ENCODE data around the gene SLC22A31.

Gene SLC22A31

DNA sequence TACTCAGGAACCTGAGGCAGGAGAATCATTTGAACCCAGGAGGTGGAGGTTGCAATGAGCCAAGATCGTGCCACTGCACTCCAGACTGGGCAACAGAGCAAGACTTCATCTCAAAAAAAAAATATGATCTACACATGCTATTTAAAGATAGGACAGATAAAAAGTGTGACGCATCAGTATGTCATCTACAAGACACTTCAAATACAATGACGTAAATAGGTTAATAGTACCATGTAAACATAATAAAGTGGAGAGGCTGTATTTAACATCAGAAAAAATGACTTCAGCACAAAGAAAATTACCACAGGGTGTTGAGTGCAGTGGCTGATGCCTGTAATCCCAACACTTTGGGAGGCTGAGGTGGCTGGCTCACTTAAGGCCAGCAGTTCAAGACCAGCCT is 37.4 kb upstream of the SLC22A31 start:
- Histone ChIP-seq H3K36me3 (ENCODE audit: control insufficient read depth, low read depth, low read length) (peaks cover 13% of the 10 kb centered on the region), H3K27me3 (ENCODE audit: control insufficient read depth, insufficient read depth, low read length) (no peaks in the 10 kb centered on the region), H3K4me3 (ENCODE audit: low read length) (no peak overlapping the region), H3K4me1 (ENCODE audit: control insufficient read depth, low read depth, low read length) (no peaks in the 10 kb centered on the region), H3K9ac (ENCODE audit: low read length) (no peak overlapping the region), H3K27ac (ENCODE audit: low read length) (no peak overlapping the region), H3K9me3 (ENCODE audit: control insufficient read depth, low read depth, low read length) (no peaks in the 10 kb centered on the region)

DNA sequence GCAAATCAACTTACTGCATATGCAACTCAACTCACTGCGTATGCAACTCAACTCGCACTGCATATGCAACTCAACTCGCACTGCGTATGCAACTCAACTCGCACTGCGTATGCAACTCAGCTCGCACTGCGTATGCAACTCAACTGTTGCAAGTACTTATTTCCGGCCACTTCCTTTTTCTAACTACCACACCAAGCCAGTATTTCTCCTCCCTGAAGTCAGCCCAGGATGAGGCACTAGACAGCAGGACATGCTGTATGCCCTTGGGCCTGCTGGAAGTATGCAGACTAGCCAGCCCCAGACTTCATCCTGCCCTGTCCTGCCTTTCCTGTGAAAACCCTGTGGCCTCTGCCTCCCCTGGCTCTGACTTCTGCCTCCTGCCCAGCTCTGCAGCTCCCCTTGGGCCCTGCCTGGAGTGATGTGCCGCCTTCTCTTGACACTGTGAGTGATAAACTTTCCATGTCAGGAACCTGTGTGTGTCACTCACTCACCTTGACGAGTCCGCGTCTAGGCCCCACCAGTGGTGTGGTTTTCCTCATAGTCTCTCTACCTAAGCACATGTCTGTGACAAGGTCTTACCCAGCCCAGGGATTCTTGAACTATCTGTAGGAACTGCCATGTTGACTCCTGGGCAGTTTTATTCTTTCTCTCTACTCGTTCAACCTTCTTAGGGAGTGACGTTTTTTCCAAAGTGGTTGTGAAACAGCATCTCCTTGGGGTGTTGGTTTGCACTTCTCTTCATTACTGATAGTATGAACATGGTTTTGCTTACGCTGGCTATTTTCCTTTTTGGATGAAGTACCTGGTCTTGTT is 33.5 kb upstream of the SLC22A31 start:
- Histone ChIP-seq H3K4me3 (ENCODE audit: low read length) (no peak overlapping the region), H3K36me3 (ENCODE audit: control insufficient read depth, low read depth, low read length) (peaks cover 32% of the 10 kb centered on the region), H3K9ac (ENCODE audit: low read length) (no peak overlapping the region), H3K4me1 (ENCODE audit: control insufficient read depth, low read depth, low read length) (no peaks in the 10 kb centered on the region), H3K27me3 (ENCODE audit: control insufficient read depth, insufficient read depth, low read length) (no peaks in the 10 kb centered on the region), H3K27ac (ENCODE audit: low read length) (no peak overlapping the region), H3K9me3 (ENCODE audit: control insufficient read depth, low read depth, low read length) (no peaks in the 10 kb centered on the region)

DNA sequence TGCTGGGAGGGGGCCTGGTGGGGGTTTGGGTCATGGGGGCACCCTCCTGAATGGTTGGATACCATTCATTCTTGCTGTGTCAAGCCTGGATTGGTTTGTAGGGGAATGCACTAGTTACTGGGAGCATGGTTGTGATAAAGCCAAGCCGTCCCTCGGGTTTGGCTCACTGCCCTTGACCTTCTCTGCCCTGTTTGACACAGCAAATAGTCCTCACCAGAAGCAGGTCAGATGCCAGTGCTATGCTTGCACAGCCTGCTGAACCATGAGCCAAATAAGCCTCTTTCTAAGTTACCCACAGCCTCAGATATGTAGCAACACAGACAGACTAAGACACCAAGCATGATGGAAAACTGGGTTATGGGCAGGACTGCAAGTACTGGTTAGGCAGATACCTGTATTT is 31.8 kb upstream of the SLC22A31 start:
- no peak overlapping the region for H3K27ac ChIP-seq (ENCODE audit: low read length)
- H3K36me3 ChIP-seq (ENCODE audit: control insufficient read depth, low read depth, low read length), result peaks cover 42% of the 10 kb centered on the region

DNA sequence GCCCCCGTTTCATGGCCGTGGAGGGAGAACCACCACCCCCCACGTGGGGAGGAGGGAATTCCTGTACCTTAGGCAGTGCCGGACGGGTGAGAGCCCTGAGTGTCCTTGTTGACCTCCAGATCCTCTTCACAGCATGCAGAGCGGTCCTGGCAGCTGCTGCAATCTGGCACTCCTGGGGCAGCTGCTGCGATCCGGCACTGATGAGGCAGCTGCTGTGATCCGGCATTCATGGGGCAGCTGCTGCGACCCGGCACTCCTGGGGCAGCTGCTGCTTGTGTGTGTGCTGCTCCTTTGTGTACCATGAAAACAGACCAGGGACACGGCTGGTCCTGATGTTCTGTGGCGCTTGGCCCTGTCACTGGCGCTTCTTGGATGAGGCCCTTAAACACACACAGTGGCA is 29.9 kb upstream of the SLC22A31 start:
- no peaks in the 10 kb centered on the region for H3K9me3 ChIP-seq (ENCODE audit: control insufficient read depth, low read depth, low read length)
- no peaks in the 10 kb centered on the region for H3K4me1 ChIP-seq (ENCODE audit: control insufficient read depth, low read depth, low read length)
- no peak overlapping the region for H3K9ac ChIP-seq (ENCODE audit: low read length)
- H3K36me3 ChIP-seq (ENCODE audit: control insufficient read depth, low read depth, low read length), result peaks cover 54% of the 10 kb centered on the region
- no peak overlapping the region for H3K4me3 ChIP-seq (ENCODE audit: low read length)
- H3K27me3 ChIP-seq (ENCODE audit: control insufficient read depth, insufficient read depth, low read length), result no peaks in the 10 kb centered on the region
- no peak overlapping the region for H3K27ac ChIP-seq (ENCODE audit: low read length)

More for the DNA sequence above, 31.8 kb upstream of the SLC22A31 start:
- Histone ChIP-seq H3K27me3 (ENCODE audit: control insufficient read depth, insufficient read depth, low read length) (no peaks in the 10 kb centered on the region), H3K9ac (ENCODE audit: low read length) (no peak overlapping the region), H3K4me1 (ENCODE audit: control insufficient read depth, low read depth, low read length) (no peaks in the 10 kb centered on the region), H3K4me3 (ENCODE audit: low read length) (no peak overlapping the region), H3K9me3 (ENCODE audit: control insufficient read depth, low read depth, low read length) (no peaks in the 10 kb centered on the region)

DNA sequence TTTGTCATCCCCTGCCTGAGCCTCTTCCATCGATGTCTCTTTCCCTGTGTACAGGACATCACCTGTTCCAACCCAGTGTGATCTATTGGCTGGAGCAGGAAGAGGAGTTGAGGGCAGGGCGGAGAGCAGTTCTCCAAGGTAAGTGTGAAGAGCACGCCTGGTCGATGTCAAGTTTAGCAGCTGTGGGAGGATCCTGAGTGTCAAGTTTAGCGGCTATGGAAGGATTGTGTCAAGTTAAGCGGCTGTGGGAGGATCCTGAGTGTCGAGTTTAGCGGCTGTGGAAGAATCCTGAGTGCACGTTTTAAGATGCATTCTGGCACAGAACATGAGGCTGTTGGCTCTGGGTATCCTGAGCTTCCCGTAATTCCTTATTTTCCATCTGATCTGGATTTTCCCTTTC is 24.3 kb upstream of the SLC22A31 start:
- Histone ChIP-seq H3K4me3 (ENCODE audit: low read length) (no peak overlapping the region), H3K4me1 (ENCODE audit: control insufficient read depth, low read depth, low read length) (no peaks in the 10 kb centered on the region), H3K36me3 (ENCODE audit: control insufficient read depth, low read depth, low read length) (peaks cover 37% of the 10 kb centered on the region)

DNA sequence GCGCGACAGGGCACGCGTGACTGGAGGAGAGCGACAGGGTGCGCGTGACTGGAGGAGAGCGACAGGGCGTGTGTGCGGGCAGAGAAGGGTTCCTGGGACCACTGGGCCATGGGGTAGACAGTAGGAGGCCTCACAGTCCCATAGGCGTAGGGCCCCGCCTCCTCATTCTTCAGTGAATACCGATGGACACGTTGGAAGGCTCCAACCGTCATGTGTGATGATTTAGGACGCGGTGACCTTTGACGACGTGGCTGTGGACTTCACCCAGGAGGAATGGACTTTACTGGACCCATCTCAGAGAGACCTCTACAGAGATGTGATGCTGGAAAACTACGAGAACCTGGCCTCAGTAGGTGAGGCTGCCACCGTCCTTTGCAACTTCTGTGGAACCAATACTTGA is 22.6 kb upstream of the SLC22A31 start:
- peaks cover 36% of the 10 kb centered on the region for H3K36me3 ChIP-seq (ENCODE audit: control insufficient read depth, low read depth, low read length)
- H3K4me3 ChIP-seq (ENCODE audit: low read length), result no peak overlapping the region
- H3K27me3 ChIP-seq (ENCODE audit: control insufficient read depth, insufficient read depth, low read length), result no peaks in the 10 kb centered on the region
- H3K9me3 ChIP-seq (ENCODE audit: control insufficient read depth, low read depth, low read length), result no peaks in the 10 kb centered on the region
- H3K4me1 ChIP-seq (ENCODE audit: control insufficient read depth, low read depth, low read length), result no peaks in the 10 kb centered on the region
- no peak overlapping the region for H3K9ac ChIP-seq (ENCODE audit: low read length)
- H3K27ac ChIP-seq (ENCODE audit: low read length), result no peak overlapping the region

More for the DNA sequence above, 24.3 kb upstream of the SLC22A31 start:
- Histone ChIP-seq H3K9me3 (ENCODE audit: control insufficient read depth, low read depth, low read length) (no peaks in the 10 kb centered on the region), H3K27me3 (ENCODE audit: control insufficient read depth, insufficient read depth, low read length) (no peaks in the 10 kb centered on the region), H3K9ac (ENCODE audit: low read length) (no peak overlapping the region), H3K27ac (ENCODE audit: low read length) (no peak overlapping the region)

DNA sequence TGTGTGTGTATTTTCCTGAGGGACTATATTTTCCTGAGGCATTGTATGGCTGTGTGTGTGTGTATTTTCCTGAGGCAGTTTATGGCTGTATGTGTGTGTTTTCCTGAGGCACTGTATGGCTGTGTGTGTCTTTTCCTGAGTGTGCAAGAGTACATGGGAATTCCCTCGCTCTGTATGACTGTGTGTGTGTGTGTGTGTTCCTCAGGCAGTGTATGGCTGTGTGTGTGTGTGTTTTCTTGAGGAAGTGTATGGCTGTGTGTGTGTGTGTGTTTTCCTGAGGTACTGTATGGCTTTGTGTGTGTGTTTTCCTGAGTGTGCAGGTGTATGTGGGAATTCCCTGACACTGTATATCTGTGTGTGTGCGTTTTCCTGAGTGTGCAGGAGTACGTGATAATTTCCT is 21.3 kb upstream of the SLC22A31 start:
- Histone ChIP-seq H3K27ac (ENCODE audit: low read length) (no peak overlapping the region), H3K4me1 (ENCODE audit: control insufficient read depth, low read depth, low read length) (peaks cover 4% of the 10 kb centered on the region), H3K27me3 (ENCODE audit: control insufficient read depth, insufficient read depth, low read length) (no peaks in the 10 kb centered on the region), H3K4me3 (ENCODE audit: low read length) (no peak overlapping the region), H3K9me3 (ENCODE audit: control insufficient read depth, low read depth, low read length) (no peaks in the 10 kb centered on the region), H3K36me3 (ENCODE audit: control insufficient read depth, low read depth, low read length) (peaks cover 22% of the 10 kb centered on the region), H3K9ac (ENCODE audit: low read length) (no peak overlapping the region)

DNA sequence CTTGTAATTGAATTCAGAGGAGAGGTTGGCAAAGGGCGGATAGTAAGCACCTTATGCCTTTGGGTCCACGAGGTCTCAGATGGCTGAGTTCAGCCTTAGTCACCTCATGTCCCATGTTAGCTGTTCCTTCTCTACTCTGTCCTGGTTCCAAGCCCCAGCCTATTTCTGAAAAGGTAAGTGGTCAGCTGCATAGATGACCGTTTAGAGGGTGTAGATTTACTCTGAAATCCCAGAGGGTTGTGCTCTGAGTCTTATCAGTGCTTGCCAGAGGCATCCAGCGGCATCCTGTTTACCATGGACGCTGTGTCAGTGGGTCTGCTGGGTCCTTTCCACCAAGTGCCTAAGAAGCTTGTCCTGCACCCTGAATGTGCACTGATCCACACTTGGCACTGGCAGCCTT is 19.0 kb upstream of the SLC22A31 start:
- Histone ChIP-seq H3K27ac (ENCODE audit: low read length) (no peak overlapping the region), H3K9me3 (ENCODE audit: control insufficient read depth, low read depth, low read length) (no peaks in the 10 kb centered on the region), H3K9ac (ENCODE audit: low read length) (no peak overlapping the region), H3K27me3 (ENCODE audit: control insufficient read depth, insufficient read depth, low read length) (no peaks in the 10 kb centered on the region), H3K4me3 (ENCODE audit: low read length) (no peak overlapping the region), H3K4me1 (ENCODE audit: control insufficient read depth, low read depth, low read length) (peaks cover 5% of the 10 kb centered on the region), H3K36me3 (ENCODE audit: control insufficient read depth, low read depth, low read length) (peaks cover 14% of the 10 kb centered on the region)

DNA sequence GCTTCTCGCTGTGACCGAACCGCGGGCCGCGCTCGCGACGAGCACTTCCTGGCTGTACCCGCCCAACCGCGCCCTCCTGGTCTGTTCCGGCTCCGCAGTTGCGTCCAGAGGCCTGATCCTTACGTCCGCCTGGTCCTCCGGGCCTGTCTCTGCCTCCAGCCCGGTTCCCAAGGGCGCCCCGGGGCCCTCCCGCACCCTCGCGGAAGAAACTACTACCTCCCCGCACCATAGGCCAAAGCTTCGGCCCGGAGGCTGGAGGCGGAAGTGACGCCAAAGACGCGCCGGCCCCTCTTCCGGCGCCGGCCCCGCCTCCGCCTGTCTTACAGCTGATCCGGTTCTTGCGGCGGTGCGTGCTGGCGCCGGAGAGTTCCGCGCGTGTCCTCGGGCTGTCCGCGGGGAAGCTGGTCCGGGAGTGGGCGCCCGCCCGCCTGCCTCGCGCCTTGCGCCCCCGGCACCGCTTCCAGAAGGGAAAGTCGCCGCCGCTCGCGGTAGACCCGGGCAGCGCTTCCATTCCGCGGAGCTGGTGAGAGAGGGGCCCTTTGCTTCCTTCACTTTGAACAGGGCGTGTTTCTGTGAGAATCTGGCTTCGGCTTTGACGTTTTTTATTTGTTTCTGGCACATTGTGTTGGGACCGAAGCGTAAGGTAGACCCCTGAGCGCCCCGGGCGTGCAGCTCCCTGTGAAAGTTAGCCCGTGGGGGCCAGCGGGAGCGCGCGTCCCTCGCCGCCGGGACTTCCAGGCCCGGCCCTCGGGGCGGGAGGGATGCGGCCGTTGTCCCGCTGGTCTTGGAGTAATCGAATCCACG is 17.3 kb upstream of the SLC22A31 start, which contains the start of gene ZNF778:
Gene ZNF778, plus strand, starts transcription at position 316 of the 804 bp plus-strand sequence. CDS start 3,425 bp downstream, outside the sequence.
- peaks cover 5% of the 10 kb centered on the region for H3K4me1 ChIP-seq (ENCODE audit: control insufficient read depth, low read depth, low read length)
- no peak within 1 kb of the TSS for H3K27ac ChIP-seq (ENCODE audit: low read length)
- no peaks in the 10 kb centered on the region for H3K27me3 ChIP-seq (ENCODE audit: control insufficient read depth, insufficient read depth, low read length)
- no peaks in the 10 kb centered on the region for H3K9me3 ChIP-seq (ENCODE audit: control insufficient read depth, low read depth, low read length)
- peak within 1 kb of the TSS; percentile 59 for H3K9ac ChIP-seq (ENCODE audit: low read length)
- peaks cover 6% of the 10 kb centered on the region for H3K36me3 ChIP-seq (ENCODE audit: control insufficient read depth, low read depth, low read length)
- H3K4me3 ChIP-seq (ENCODE audit: low read length), result peak within 1 kb of the TSS; percentile 72

DNA sequence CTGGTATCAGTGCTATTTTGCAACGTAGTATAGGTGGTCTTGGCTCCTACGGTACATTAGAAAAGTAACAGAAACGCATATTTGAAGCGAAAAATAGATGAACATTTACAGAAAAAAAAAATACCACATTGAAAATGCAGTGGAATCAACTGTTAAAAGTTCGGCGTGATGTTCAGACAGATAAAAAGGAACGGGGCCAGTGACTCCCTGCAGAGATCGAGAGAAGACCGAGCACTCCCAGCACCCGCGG is 16.7 kb upstream of the SLC22A31 start:
- H3K4me3 ChIP-seq (ENCODE audit: low read length), result peak overlapping the region; percentile 72
- peaks cover 5% of the 10 kb centered on the region for H3K4me1 ChIP-seq (ENCODE audit: control insufficient read depth, low read depth, low read length)
- no peaks in the 10 kb centered on the region for H3K9me3 ChIP-seq (ENCODE audit: control insufficient read depth, low read depth, low read length)
- H3K27me3 ChIP-seq (ENCODE audit: control insufficient read depth, insufficient read depth, low read length), result no peaks in the 10 kb centered on the region
- H3K36me3 ChIP-seq (ENCODE audit: control insufficient read depth, low read depth, low read length), result peaks cover 2% of the 10 kb centered on the region
- H3K9ac ChIP-seq (ENCODE audit: low read length), result peak overlapping the region; percentile 59
- no peak overlapping the region for H3K27ac ChIP-seq (ENCODE audit: low read length)

DNA sequence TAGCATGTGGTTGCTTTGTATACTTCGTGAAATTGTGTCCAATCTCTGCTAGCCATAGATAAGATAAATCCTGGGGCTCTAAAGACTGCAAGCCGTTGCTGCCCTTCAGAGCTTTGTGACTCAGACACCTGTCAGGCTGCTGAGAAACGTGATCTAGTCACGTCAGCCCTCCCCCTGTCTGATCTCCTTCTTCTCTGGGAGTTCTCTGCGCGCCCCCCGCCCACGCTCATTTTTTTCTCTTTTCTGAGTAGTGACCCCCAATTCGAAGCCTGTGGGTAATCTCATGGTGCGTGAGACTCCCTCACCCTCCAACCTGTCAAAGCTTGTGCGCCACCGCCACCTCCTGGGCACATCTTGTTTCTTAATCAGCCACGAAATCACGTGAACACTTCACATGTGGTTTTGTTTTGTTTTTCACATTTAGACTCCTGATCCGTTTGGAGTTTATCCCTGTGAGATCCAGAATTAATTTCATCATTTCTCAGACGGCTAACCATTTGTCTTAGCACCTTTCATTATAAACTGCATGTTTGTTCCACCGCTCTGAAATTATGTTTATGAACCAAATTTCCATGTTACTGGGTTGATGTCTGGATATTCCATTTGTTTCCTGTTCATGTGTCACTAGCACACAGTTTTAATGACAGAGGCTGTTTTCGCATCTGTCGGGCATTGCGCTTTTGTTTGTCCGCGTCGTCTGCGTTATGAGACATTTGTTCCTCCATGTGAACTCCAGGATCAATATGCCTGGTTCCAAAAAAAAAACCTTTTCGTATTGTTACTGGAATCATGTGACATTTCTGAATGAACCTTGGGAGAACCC is 16.2 kb upstream of the SLC22A31 start:
- peaks cover 5% of the 10 kb centered on the region for H3K4me1 ChIP-seq (ENCODE audit: control insufficient read depth, low read depth, low read length)
- peak overlapping the region; percentile 59 for H3K9ac ChIP-seq (ENCODE audit: low read length)
- H3K9me3 ChIP-seq (ENCODE audit: control insufficient read depth, low read depth, low read length), result no peaks in the 10 kb centered on the region
- no peaks in the 10 kb centered on the region for H3K27me3 ChIP-seq (ENCODE audit: control insufficient read depth, insufficient read depth, low read length)
- peak overlapping the region; percentile 72 for H3K4me3 ChIP-seq (ENCODE audit: low read length)
- H3K36me3 ChIP-seq (ENCODE audit: control insufficient read depth, low read depth, low read length), result no peaks in the 10 kb centered on the region
- no peak overlapping the region for H3K27ac ChIP-seq (ENCODE audit: low read length)
